Endometrial microvascular endothelial cells (primary cell): ENCODE results near the gene CADM2. TPM values are rescaled to one million over a fixed set of nuclear protein-coding genes. Genes with fewer than 3 reads are reported as not detected.

Experiments
- in situ Hi-C: cut with HindIII; loops from 2 replicates; pipeline ENCODE4 v1.10.0; 2017; ENCODE audit warnings: low sequenced_read_pairs, low pct_unique_long_range_greater_than_20kb; ENCODE audit errors: inconsistent ontology term
- total RNA-seq: library from RNA; depleted of rRNA; stranded (reverse); fragments of >200 nt; gene quantifications from one replicate; pipeline ENCODE4 v1.2.3, GENCODE V29; 2015; ENCODE audit errors: inconsistent ontology term

CADM2 gene
- total RNA-seq, 1 donor from 2014 or later, result not detected

- in situ Hi-C loops, result no loop called here
Observed at GRCh38 chr3:85259748-85260147, 301.0 kb downstream of the CADM2 start.

DNA sequence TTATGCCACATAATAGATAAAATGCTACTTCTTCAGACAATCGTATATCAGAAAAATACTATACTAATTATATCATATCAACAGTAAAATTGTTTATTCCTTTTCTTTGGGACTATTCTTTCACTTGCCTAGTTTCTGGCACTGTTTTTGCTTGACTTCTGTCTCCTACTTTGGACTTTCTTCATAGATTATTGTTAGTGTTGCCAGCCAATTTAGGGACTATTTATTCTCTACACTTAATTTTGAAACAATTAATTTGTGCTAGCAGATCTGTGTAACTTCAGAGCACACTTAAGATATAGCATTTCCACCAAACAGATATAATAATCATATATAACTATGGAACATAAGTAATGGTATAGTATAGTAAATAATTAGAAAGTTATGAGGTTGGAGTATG is 305.6 kb downstream of the CADM2 start:
- in situ Hi-C loops, result no loop called here

- in situ Hi-C loops, result no loop called here
Observed at GRCh38 chr3:85270488-85270887, 311.7 kb downstream of the CADM2 start.

DNA sequence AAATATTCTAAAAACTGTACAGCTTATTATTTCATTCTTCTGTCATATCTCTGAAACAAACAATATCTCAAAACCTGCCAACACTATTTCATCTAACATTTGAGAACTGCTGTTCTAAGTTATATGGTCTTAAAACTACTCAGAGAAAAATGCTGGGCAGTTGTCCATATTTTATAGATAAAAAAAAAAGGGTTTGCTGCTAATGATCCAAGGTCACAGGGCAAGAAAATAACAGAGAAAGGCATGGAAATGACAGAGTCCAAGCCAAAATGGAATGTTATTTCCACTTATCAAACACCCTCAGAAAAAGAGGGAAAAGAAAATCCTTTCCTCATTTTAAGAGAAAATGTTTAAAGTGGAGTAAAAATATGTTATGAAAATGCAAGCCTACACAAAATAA is 313.1 kb downstream of the CADM2 start:
- in situ Hi-C loops, result no loop called here

DNA sequence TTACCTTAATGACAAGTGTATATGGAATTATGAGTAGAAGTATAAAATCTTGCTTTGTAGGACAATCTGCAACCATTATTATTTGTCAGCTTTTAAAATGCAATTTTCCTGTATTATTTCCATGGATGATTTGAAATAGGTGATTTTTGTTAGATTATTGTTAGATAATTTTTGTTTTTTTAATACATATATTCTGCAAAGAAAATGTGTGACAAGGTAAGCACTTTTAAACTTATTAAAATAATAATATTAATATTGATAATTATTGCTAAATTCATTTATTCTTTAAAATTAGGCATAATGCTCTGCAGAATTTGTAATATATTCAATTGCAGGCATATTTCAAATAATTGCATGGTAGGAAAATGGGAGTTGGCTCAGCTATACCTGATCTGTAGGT is 329.5 kb downstream of the CADM2 start:
- in situ Hi-C loops, result no loop called here

GRCh38 chr3:85297291-85297690 is 338.5 kb downstream of the CADM2 start:
- in situ Hi-C loops, result no loop called here

GRCh38 chr3:85298032-85298431 is 339.2 kb downstream of the CADM2 start:
- in situ Hi-C loops, result no loop called here

- in situ Hi-C loops, result no loop called here
Observed at GRCh38 chr3:85303156-85303555, 344.4 kb downstream of the CADM2 start.

DNA sequence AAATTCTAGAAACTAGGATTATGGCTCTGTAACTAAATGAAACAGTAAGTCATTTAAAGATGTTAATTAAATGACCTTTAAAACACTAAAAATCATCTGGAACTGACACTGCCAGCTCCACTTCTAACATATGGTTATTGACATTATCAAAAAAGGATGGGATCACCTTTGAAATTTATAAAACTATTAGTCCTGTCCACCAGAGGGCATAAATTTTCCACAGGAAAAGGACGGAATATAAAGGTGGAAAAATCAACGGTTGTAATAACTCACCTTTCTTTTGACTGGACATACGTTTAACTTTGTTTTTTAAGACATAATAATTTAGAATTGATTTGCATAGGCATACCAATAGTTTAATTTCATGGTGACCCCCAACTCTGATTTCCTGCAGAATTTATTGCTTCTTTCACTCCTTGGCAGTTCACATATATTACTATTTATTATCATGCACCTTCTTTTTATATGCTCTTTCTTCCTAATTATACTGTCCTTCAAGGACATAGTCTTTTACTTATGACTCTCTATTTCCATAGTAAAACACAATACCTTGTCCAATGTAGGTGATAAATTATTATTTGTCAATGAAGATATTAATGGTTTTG is 345.7 kb downstream of the CADM2 start:
- in situ Hi-C loops, result no loop called here

DNA sequence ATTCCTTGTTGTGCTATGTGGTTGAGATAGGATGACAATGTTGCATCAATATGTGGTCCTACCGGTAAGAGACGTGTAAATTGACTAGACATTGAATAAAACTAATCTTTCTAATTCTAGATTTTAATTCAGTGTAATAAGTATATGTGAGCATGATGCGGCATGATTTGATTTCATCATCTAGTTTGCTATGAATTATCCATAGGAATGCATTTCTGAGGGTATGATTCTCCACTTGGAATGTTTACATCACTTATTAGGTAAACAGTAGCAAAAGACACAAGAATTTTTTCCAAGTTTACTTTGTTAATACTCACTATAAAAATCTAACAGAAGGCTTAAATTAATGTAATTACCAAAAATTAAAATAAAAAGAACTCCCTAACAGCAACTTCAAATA is 353.5 kb downstream of the CADM2 start:
- in situ Hi-C loops, result no loop called here

- in situ Hi-C loops, result no loop called here
Observed at GRCh38 chr3:85313380-85313779, 354.6 kb downstream of the CADM2 start.

DNA sequence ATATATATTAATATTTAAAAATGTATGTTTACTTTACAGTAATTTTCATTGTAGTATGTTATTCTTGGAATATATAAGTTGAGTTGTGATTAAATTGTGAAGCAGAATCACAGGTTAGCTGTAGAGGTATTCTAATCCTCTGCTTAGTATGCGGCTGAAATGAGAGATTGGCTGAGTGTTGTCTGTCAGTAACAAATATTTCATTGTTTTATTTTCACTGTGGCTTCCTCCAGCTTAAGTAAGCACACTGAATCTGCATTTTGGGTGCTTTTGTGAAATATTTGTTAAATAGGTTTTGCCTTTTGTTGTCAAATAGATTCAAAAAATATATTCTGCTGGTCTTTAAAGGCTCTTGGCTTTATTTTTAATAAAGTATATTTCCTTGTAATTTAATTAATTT is 357.5 kb downstream of the CADM2 start:
- in situ Hi-C loops, result no loop called here

DNA sequence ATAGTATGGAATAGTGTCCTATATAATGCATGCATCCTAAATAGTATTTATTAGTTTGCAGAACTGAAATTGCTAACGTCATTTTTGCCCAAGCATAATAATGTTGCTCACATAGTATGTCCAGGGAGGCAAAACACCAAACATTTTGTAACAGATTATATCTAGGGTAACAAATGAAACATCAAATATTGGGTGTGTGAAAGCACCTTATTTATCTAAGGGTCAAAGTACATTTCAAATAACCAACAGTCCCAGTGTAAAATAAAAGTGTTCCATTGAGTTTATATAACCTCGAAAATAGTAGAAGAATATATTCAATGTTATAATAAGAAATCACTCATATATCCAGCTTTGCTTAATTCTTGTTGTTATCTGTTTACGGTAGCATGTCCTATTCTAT is 363.1 kb downstream of the CADM2 start:
- in situ Hi-C loops, result no loop called here

DNA sequence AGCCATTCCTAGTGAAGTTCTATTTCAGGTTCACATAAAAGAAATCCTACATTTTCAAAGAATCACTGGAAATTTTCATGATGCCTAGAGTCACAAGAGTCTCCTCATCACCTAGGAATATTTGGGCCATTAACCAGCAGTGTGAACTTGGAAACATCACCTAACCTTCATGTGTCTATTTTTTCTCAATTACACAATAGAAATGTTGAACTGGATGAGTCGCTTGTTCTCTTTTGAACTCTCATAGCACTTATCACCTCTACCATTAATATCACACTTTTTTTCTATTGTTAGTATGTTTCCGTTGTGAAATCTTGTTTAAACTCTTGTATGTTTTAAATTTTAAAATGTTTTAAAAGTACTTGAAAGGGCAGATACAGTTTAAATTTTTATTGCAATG is 371.3 kb downstream of the CADM2 start:
- in situ Hi-C loops, result no loop called here

- in situ Hi-C loops, result no loop called here
Observed at GRCh38 chr3:85337895-85338294, 379.1 kb downstream of the CADM2 start.

- in situ Hi-C loops, result no loop called here
Observed at GRCh38 chr3:85342915-85343314, 384.1 kb downstream of the CADM2 start.

- in situ Hi-C loops, result no loop called here
Observed at GRCh38 chr3:85355572-85355971, 396.8 kb downstream of the CADM2 start.

DNA sequence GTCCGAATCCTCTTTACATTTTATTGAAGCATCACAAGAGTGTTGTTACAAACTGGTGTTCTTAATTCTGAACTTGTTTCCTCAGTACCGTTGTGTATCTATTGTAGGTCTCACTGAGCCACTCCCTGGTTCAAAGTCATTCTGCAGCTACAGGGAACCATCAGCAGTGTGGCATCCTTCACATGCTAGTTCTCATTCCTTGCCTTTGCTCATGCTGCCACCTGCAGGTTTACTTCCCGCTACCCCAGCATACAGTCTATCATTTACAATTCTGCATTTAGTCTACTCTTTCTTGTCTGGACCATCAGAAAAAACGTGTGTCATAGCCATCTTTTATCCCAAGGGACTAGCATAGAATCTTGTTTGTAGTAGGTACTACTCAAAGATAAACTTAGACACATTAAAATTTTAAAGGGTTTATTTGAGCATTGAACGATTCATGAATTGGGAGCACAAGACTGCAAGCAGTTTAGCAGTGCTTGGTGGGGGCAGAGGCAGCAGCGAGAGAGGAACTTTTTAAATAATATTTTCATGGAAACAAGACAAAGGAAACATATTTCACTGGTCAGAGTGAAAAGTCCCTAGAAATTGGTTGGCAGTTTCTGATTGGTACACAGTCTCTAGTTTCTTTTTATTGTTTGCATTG is 402.1 kb downstream of the CADM2 start:
- in situ Hi-C loops, result no loop called here

DNA sequence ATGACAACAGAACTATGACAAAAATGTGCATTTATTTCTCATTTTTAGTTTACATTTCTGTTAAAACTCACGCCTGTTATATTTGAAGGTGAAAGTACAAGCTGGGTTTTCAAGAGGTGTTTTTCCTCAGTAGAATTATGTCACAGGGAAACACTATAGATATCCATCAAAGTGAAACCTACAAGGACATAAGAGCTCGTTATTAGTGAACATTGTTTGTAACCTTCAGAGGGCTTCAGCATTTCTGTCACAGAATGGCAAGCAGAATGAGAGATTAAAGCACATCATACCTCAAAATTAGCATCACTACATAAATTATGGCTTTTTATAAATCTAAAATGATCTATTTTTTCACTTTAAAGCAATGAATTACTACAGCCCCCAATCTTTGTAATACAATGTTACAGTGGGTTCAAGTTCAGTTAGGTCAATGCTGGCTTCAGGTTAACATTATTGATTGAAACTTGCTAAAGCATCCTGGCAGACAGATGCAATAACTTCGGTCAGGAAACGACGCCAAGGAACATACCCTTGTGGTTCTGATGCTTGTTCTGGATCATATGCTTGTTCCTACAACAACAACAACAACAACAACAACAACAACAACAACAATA is 405.6 kb downstream of the CADM2 start:
- in situ Hi-C loops, result no loop called here

- in situ Hi-C loops, result no loop called here
Observed at GRCh38 chr3:85370341-85370740, 411.6 kb downstream of the CADM2 start.

DNA sequence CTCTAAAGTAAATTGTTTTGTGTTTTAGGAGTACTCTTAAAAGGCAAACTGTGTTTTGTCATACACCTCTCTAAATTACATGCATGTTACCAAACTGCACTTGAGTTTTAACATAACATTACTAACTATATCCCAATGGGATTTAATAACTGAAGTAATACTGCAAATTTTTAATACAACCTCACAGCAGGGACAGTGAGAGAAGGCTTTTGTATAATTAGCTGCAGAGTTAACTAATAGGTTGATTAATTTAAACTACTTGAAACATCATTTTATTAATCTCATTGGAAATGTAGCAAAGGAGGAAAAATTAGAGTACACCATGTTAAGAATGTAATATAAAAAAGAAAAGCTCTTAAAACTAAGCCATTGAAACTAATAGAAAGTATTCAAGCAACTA is 417.3 kb downstream of the CADM2 start:
- in situ Hi-C loops, result no loop called here
